Upper lobe of left lung (tissue), 6 donors: ENCODE results near the gene RYR3. TPM values are rescaled to one million over a fixed set of nuclear protein-coding genes. Genes with fewer than 3 reads are reported as not detected.

Source experiments
- ATAC-seq, 2 donors: fragments of 200-7000 bp; cut with Tn5 transposase; one replicate each; pipeline ENCODE4 v1.9.1; 2022; ENCODE audit warnings: mild to moderate bottlenecking in 2 of 2, moderate library complexity in 2 of 2; ENCODE audit not compliant: low FRiP score in 2 of 2
- DNase-seq, 2 donors: peaks; one replicate each; pipeline ENCODE4 v3.0.0-alpha.2; 2019 to 2020
- H3K27ac ChIP-seq, 4 donors: fragments of 200-600 bp; sonication (generic); one replicate each; pipeline ENCODE4 v1.5.1; 2016 to 2019
- H3K27me3 ChIP-seq, 4 donors: fragments of 200-600 bp; sonication (generic); one replicate each; pipeline ENCODE4 v1.5.1; 2017 to 2019
- H3K36me3 ChIP-seq, 4 donors: fragments of 200-600 bp; sonication (generic); one replicate each; pipeline ENCODE4 v1.5.1; 2016 to 2019
- H3K4me1 ChIP-seq, 4 donors: fragments of 200-600 bp; sonication (generic); one replicate each; pipeline ENCODE4 v1.5.1; 2018 to 2019
- H3K4me3 ChIP-seq, 4 donors: fragments of 200-600 bp; sonication (generic); one replicate each; pipeline ENCODE4 v1.5.1; 2017 to 2019; ENCODE audit warnings: mild to moderate bottlenecking in 2 of 4, moderate library complexity in 1 of 4
- H3K9me3 ChIP-seq, 4 donors: fragments of 200-600 bp; sonication (generic); one replicate each; pipeline ENCODE4 v1.5.1; 2018 to 2019
- CTCF ChIP-seq, 6 experiments: fragments of 450-650 bp in 4 of 6; fragments of 200-600 bp in 2 of 6; sonication (generic) in 2 of 6; IDR thresholded peaks; one replicate each; pipeline ENCODE4 v1.5.1; 2016 to 2019; ENCODE audit warnings: antibody characterized with exemption in 6 of 6
- EP300 ChIP-seq, 4 donors: sonication (generic); formaldehyde crosslinking; IDR thresholded peaks; one replicate each; pipeline ENCODE4 v1.5.1; 2017; ENCODE audit warnings: antibody characterized with exemption in 4 of 4, control low read depth in 2 of 4
- POLR2A ChIP-seq, 4 donors: fragments of 450-650 bp; IDR thresholded peaks; one replicate each; pipeline ENCODE4 v1.5.1; 2016 to 2017; ENCODE audit warnings: antibody characterized with exemption in 4 of 4, mild to moderate bottlenecking in 2 of 4
- POLR2AphosphoS5 ChIP-seq, 2 donors: sonication (generic); formaldehyde crosslinking; IDR thresholded peaks; one replicate each; pipeline ENCODE4 v1.5.1; 2017; ENCODE audit warnings: antibody characterized with exemption in 2 of 2
- WGBS, 2 donors: methylation state at CpG; one replicate each; pipeline ENCODE4 v1.1.5; 2017 to 2018; 5-methylcytosine and 5-hydroxymethylcytosine counted together
- total RNA-seq, 6 donors: library from RNA; depleted of rRNA in 4 of 6; stranded (reverse); fragments of >200 nt in 4 of 6; gene quantifications; one replicate each; pipeline versions ENCODE4 v1.1.0 to v1.2.1, GENCODE V29; 2016 to 2021
- donor health status: DM: no; HTN: no; CAD: no; lungs with moderate emphysema.
- donor health status: DM: no; HTN: yes; CAD: no; lungs with severe emphysema.

RYR3 gene
- total RNA-seq, 6 donors from 2014 or later, result under 0.01 to 0.34 (median 0.15) TPM

- DNase-seq (no peak), ATAC-seq (no peak)
- no peak for TF ChIP-seq CTCF (IDR thresholded peaks at IDR 0.05)
- no peak for TF ChIP-seq EP300 (IDR thresholded peaks at IDR 0.05)
- TF ChIP-seq POLR2AphosphoS5 (IDR thresholded peaks at IDR 0.05), result no peak
- TF ChIP-seq POLR2A (IDR thresholded peaks at IDR 0.05), result no peak
- WGBS, 2 donors, result 62 to 64% methylated on average over 5 of the region's 5 CpGs
- Histone ChIP-seq H3K27me3 (no peaks in the 10 kb centered on the region), H3K36me3 (no peaks in the 10 kb centered on the region), H3K4me3 (no peak overlapping the region), H3K9me3 (no peaks in the 10 kb centered on the region), H3K27ac (no peak overlapping the region), H3K4me1 (no peaks in the 10 kb centered on the region)
These were observed 413.7 kb downstream of the RYR3 start for GRCh38 chr15:33724321-33725036.

- 87 to 90% methylated on average over 4 of the region's 4 CpGs for WGBS, 2 donors
- Histone ChIP-seq H3K36me3 (no peaks in the 10 kb centered on the region), H3K4me3 (no peak overlapping the region), H3K27me3 (no peaks in the 10 kb centered on the region), H3K9me3 (no peaks in the 10 kb centered on the region), H3K27ac (no peak overlapping the region), H3K4me1 (no peaks in the 10 kb centered on the region)
- no peak for TF ChIP-seq POLR2AphosphoS5 (IDR thresholded peaks at IDR 0.05)
- TF ChIP-seq CTCF (IDR thresholded peaks at IDR 0.05), result no peak
- no peak for TF ChIP-seq POLR2A (IDR thresholded peaks at IDR 0.05)
- no peak for TF ChIP-seq EP300 (IDR thresholded peaks at IDR 0.05)
- ATAC-seq (no peak), DNase-seq (no peak)
These were observed 418.9 kb downstream of the RYR3 start for GRCh38 chr15:33729653-33730052.

- H3K27me3 ChIP-seq, result no peaks in the 10 kb centered on the region
- H3K36me3 ChIP-seq, result no peaks in the 10 kb centered on the region
- no peak overlapping the region for H3K27ac ChIP-seq
- ATAC-seq (no peak), DNase-seq (no peak)
- H3K4me1 ChIP-seq, result no peaks in the 10 kb centered on the region
- WGBS, 2 donors, result 79% methylated on average over 4 of the region's 4 CpGs
- no peak overlapping the region for H3K4me3 ChIP-seq
- no peak for TF ChIP-seq EP300 (IDR thresholded peaks at IDR 0.05)
- TF ChIP-seq POLR2AphosphoS5 (IDR thresholded peaks at IDR 0.05), result no peak
- no peak for TF ChIP-seq CTCF (IDR thresholded peaks at IDR 0.05)
- TF ChIP-seq POLR2A (IDR thresholded peaks at IDR 0.05), result no peak
- H3K9me3 ChIP-seq, result no peaks in the 10 kb centered on the region
These were observed 420.0 kb downstream of the RYR3 start for GRCh38 chr15:33730815-33731214.

GRCh38 chr15:33735143-33735542 lies 424.4 kb downstream of the RYR3 start:
- Histone ChIP-seq H3K27me3 (no peaks in the 10 kb centered on the region), H3K4me3 (no peak overlapping the region), H3K27ac (no peak overlapping the region), H3K9me3 (no peaks in the 10 kb centered on the region), H3K36me3 (no peaks in the 10 kb centered on the region), H3K4me1 (peaks cover 0 to 5% (median 0%) of the 10 kb centered on the region in 4 donors)
- DNase-seq (no peak), ATAC-seq (no peak)
- WGBS, 2 donors, result 8 to 15% methylated on average over 1 of the region's 1 CpG
- no peak for TF ChIP-seq CTCF (IDR thresholded peaks at IDR 0.05)
- TF ChIP-seq POLR2AphosphoS5 (IDR thresholded peaks at IDR 0.05), result no peak
- TF ChIP-seq POLR2A (IDR thresholded peaks at IDR 0.05), result no peak
- no peak for TF ChIP-seq EP300 (IDR thresholded peaks at IDR 0.05)
